GM10266 (cell line): ENCODE measurements around the gene MATK.

Source experiments
- DNase-seq: peaks from one replicate; pipeline ENCODE4 v3.0.0; 2012; ENCODE audit errors: extremely low spot score
- CTCF ChIP-seq: IDR thresholded peaks from 2 replicates; pipeline ENCODE4 v1.5.1; 2012; ENCODE audit warnings: mild to moderate bottlenecking, low read depth; ENCODE audit not compliant: control insufficient read depth, insufficient read depth; ENCODE audit errors: missing control alignments

MATK gene

GRCh38 chr19:3778899-3779723 is 7.1 kb downstream of the MATK start:
- no peak for DNase-seq
- no peak for TF ChIP-seq CTCF

- no peak for DNase-seq
Observed at GRCh38 chr19:3778104-3778867, 7.9 kb downstream of the MATK start.

GRCh38 chr19:3776479-3777040 is 9.6 kb downstream of the MATK start:
- DNase-seq: no peak
- no peak for TF ChIP-seq CTCF

More at GRCh38 chr19:3778104-3778867, 7.9 kb downstream of the MATK start:
- no peak for TF ChIP-seq CTCF

- no peak for TF ChIP-seq CTCF
Observed at GRCh38 chr19:3775831-3776230, 10.3 kb downstream of the MATK start.

GRCh38 chr19:3775374-3775711 is 10.8 kb downstream of the MATK start:
- DNase-seq: no peak
- TF ChIP-seq CTCF: no peak

More at GRCh38 chr19:3775831-3776230, 10.3 kb downstream of the MATK start:
- no peak for DNase-seq

GRCh38 chr19:3774621-3775373 is 11.4 kb downstream of the MATK start:
- no peak for DNase-seq
- TF ChIP-seq CTCF: no peak
